T-helper 2 cell (primary cell): Measurements from ENCODE around the gene EPHB6.
A peak's percentile ranks its signal among the peaks of the same experiment; 100 is the strongest.

Source experiments
- DNase-seq, 5 experiments: peaks; one replicate each; pipeline versions ENCODE4 v3.0.0 to v3.0.0-alpha.2; 2012 to 2022
- total RNA-seq, 2 donors: gene quantifications; one replicate each; lab custom pipeline; 2026; lab: John Stamatoyannopoulos, UW

EPHB6 gene, protein sequence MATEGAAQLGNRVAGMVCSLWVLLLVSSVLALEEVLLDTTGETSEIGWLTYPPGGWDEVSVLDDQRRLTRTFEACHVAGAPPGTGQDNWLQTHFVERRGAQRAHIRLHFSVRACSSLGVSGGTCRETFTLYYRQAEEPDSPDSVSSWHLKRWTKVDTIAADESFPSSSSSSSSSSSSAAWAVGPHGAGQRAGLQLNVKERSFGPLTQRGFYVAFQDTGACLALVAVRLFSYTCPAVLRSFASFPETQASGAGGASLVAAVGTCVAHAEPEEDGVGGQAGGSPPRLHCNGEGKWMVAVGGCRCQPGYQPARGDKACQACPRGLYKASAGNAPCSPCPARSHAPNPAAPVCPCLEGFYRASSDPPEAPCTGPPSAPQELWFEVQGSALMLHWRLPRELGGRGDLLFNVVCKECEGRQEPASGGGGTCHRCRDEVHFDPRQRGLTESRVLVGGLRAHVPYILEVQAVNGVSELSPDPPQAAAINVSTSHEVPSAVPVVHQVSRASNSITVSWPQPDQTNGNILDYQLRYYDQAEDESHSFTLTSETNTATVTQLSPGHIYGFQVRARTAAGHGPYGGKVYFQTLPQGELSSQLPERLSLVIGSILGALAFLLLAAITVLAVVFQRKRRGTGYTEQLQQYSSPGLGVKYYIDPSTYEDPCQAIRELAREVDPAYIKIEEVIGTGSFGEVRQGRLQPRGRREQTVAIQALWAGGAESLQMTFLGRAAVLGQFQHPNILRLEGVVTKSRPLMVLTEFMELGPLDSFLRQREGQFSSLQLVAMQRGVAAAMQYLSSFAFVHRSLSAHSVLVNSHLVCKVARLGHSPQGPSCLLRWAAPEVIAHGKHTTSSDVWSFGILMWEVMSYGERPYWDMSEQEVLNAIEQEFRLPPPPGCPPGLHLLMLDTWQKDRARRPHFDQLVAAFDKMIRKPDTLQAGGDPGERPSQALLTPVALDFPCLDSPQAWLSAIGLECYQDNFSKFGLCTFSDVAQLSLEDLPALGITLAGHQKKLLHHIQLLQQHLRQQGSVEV
- 32.7 to 40.8 reads per million in 2 donors for total RNA-seq

DNA sequence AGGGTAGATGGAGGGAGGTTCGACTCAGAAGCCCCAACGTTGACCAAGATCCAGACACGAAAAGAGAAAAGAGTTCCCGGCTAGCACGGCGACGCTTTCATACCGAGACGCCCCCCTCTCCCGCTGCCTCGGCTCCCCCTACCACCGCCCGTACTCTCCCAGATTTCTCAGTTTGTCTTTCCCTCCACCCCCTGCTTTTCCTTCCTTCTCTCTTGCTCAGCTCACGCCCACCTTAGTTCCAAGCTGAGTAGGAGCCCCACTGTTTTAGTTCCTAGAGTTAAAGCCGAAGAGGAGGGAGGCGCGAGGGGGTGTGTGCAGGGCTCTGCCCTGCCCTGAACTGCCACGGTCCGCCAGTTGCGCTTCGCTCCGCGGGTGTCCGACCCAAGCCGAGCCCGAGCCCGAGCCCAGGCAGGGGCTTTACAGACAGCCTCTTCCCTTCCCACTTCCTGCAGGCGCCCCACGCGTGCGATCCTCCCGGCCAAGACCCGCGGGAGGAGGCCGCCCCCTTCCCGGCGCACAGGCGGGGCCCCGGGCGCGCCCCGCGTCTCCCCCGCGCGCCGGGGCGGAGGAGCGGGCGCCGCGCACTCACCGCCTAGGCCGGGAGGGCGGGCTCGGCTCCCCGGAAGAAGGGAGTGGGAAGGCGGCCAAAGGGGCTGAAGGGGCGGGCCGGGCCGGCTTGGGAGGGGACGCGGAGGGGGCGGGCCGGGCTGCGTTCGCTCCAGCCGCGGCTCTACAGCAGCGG lies at the start of gene EPHB6:
TSS of gene EPHB6 (plus strand) at position 705 of the 742 bp plus-strand sequence. CDS start 8,152 bp downstream, outside the sequence.
- DNase-seq: peak in 3 of 5 experiments; percentile 39 to 53 (median 44)

DNA sequence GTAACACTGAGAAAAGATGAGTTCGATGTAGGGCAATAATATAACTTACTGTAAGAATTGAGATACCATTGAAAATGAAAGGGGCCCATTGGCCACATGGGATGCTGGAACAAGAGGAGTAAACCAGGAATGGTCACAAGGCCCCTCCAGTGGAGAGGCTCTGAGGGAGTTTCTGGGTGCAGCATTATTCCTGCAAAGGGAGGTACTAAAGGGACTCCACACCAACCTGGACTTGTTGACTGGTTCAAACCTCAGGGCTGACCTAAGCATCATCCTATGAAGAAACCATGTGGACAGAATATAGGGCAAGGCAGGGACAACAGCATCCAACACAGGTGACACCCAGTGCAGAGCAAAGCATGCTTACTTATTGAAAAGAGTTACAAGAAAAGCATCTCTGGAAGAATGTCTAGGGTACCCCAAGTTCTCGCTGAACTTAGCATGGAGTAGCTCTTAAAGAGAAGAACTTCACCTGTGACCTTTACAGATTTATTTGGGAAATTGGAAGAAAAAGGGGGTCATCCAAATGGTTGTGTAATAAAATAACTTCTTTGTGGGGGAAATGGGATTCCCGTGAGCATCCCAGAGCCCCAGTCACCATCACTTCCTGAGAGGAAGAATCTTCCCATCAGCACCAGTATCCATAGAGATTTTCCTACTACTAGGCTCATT lies 49.4 kb upstream of the EPHB6 start:
- no peak for DNase-seq

DNA sequence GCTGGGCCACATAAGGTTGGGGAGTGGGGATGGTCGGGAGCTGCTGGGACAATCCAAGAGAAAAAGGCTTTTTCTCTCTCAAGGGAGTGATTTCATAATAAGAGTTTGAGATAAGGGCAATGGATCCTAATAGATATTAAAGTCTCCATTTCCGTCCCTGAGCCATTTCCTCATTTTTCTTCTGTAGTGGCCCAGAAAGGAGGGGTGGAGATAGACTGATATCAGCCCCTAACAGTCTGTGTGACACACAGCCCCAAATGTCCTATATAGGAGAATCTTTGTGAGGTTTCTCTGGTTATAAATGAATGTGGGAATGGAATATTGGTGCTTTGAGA lies 48.9 kb upstream of the EPHB6 start:
- DNase-seq: no peak

DNA sequence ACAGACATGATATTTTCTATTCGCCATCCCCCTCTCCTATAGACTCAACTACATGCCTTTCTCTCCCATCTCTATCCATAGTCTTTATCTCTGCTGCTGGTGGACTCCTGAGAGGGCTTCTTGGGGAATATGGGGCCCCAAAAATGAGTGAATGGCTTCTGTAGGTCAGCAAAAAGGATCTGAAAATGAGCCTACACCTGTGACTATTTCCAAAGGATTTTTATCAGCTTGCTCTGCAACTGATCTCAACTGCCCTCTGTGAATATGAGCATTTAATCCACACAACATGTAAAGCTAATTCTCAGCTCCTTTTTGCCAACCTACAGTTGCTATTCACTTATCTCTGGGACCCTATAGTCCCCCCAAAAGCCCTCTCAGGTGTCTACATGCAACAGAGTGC lies 47.9 kb upstream of the EPHB6 start:
- no peak for DNase-seq

DNA sequence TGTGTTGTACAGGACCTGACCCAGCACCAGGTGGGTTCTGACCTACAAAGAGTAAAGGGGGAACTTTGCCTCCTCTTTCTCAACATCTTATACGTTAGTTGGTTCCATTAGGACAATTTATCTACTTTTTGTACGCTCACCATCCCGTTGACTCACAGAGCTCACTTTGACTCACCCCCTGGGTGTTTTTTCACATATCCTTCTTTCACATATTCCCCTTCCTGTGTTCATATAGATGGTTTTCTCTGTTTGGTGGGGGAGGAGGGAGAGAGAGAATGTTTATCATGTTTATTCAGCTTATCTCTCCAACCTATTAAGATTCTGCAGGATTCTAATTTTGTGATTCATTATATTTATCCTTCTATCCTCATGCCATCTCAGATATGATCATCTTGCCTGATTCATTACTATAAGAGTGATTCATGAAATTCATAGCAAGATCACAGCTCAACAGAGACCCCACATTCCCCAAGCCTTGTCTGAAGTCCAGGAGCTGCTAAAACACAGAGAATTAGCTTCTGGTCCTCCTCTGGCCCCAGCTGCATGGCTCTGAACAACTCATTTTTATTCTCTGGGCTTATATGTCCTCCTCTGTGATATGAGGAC lies 46.9 kb upstream of the EPHB6 start:
- peak in 2 of 5 experiments; percentile 73 to 90 for DNase-seq

DNA sequence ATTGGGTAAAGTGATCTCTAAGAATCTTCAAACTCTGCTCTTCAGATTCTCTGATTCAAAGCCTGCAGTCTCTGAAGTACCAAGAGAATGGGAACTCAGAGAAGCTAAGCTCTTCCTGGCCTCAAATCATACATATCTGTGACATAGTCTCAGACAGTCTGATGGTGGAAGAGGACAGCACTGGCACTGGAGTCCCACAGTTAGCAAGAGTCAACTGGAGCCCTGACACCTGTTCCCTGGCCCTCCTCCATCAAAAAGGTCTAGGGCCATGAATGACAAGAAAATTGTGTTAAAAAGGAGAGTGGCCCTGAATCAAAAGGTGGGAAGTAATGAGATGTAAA lies 46.4 kb upstream of the EPHB6 start:
- DNase-seq: peak in 1 of 5 experiments; percentile 89

DNA sequence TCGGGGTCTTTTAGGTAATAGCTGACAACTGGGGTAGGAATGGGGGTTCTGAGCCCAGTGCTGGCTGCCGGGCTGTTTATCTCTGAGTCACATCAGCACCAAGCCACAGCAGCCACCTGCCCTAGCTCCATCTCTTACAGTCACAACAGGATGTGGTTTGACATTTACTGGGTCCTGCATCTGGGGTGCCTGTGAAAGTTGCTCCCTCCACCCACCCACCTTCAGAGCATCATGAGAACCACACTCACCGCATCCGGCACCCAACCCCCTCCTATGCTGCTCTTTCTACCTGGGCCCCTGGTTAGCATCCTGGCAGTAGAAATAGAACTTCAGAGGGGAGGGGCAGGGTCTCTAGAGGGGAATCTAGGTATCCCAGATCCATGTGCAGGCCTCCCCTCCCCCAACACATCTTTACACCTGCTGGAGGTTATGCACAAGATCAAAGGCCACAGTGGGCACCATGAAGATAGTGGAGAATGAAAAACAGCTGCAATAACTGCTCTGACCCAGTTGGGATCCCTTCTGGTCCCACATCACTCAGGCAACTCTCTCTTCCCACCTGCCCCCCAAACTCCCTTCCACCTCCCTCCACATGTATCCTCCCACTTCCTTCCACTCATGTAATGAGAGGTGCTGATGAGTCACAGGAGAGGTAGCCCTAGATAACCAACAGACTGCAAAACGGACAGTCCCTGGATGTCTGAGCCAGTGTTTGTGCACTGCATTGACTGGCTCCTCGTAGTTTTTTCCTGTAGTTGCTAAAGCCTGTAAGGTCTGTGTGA lies 45.9 kb upstream of the EPHB6 start:
- peak; percentile 81 to 100 (median 93) for DNase-seq

DNA sequence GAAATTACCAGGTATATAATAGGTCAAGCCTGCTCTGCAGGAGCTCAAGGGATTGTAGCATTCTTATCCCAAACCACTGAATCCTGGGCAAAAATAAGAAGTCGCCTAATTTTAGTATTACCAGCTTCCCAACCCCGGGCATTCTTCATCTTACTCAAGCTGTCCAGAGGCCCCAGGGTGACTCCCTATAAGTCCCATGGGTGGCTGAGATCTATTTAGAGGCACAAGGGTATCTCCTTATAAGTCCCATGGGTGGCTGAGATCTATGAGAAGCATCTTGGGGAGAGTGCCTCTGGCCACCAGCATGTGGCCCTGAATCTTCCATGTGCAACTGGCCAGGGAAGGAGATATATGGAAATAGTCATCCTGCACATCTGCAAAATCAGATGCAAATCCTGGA lies 45.2 kb upstream of the EPHB6 start:
- DNase-seq: no peak

DNA sequence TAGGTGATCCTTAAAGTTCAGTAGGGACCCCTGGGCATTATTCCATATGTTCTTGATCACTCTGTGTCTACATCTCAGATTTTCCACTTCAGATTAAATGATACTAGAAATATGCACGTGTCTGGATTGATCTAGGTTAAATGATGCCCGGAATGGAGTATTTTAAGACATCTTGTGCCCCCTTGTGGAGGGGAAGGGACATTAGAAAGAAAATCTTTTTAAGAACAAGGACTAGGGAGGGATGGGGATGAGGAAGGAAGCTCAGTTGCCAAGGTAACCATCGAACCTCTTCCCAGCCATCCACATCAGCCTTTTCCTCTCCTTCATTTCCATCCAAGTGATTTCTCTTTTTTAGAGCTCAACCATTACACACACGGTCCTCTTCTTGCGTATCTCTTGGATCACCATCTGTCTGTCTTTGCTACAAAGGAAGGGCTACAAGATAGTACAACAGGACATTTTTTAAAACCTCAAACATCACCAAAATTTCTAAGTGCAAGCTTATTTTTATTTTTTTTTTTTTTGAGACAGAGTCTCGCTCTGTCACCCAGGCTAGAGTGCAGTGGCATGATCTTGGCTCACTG lies 43.6 kb upstream of the EPHB6 start:
- DNase-seq: peak in 2 of 5 experiments; percentile 70 to 78

DNA sequence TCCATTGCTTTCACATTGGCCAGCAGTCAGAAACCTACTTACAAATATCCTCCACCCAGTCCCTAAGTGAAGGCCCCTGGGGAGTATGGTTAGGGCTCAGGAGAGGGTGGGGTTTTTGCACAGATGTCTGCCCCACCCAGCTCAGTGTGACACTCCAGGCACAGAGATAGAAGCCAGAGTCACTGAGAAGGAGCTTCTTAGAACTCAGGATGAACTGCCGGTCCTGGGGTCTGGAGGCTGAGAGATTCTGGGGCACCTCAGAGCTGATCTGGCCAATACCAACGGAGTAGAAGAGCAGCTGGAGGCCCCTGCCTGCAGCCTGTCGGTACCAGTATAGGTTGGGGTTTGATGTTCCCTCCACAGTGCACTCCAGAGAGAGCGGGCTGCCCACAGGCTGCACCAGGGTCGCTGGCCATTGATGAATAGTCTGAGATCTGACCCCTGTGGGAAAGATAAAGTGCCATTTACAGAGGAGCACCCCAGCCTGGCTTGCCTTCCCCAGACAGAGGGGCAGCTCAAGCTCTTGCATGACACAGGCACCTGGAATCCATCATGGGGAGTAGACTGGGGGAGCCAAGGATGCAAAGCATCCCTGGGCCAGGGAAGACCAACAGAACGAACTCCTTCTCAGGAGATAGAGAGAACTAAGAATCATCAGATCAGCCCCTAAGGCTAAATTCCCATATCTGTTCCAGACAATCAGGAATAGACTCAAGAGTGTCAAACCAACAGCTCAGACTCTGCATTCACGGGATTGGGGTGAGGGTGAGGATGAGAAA lies 42.2 kb upstream of the EPHB6 start:
- DNase-seq: no peak

DNA sequence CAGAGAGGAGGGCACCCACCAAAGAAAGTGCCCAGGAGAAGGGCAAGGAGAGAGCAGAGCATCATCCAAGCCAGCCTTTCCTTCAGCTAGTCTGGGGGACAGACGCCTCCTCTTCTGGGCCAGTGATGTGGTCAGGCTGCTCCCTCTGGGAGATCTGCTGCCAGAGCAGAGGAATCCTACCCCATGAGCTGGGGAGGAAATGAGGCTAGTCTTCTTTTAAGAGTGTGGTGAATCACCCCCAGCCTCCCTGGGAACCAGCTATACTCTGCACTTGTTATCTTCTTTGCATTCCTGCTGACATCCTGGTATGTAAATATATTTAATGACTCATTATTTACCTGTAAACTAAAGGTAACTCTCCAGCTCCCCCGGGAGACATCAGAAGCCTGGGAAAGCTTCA lies 41.6 kb upstream of the EPHB6 start:
- DNase-seq: no peak

DNA sequence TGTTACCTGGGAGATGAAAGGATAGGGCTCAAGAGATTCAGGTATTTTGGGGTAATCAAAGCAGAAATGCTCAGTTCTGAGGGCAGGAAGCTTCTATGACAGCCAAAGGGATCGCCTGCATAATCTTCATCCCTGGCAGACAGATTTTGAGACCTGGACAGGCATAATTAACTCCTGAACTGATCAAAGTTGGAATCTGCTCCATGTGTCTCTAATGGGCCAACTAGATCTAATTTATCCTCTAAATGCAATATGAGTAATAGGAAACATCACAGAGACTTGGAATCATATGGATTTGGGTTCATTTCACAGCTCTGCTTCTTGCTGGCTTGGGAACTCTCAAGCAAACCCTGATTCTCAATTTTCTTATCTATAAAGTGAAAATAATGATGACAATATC lies 41.2 kb upstream of the EPHB6 start:
- DNase-seq: no peak

DNA sequence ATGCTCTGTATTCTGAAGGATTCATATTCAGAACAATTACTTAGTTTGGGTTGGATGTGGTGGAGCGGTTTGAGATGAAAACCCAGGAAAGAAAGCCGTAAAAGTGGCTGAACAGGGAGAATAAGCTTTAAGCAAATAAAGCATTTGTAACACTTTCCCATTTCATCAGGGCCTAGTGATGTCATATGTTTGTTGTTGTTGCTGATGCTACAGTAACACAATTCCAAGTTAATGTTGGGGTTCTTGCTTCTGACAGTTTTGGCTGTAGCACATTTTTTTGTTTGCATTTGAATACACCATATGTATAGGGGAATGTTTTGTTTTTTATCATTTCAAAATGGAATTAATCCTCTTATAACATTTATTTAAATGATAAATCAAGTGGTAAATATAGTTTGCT lies 40.4 kb upstream of the EPHB6 start:
- DNase-seq: no peak

DNA sequence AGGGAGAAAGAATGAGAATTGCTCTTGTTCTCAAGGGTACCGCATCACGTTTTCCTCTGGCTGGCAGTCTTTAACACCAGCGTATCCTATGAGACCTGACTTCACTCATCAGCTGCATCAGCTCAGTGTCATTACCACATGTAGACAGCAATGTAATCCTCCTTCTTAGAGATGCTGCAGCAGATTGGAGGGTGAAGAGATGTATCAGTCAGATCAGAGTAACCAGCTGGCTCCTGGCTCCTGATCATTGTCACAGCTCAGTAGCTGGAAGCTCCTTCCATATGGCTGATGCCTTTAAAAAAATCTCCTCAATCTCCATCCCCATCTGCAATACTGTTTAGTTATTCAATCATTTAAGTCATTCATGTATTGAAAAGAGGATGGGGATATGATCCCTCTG lies 39.7 kb upstream of the EPHB6 start:
- DNase-seq: no peak

DNA sequence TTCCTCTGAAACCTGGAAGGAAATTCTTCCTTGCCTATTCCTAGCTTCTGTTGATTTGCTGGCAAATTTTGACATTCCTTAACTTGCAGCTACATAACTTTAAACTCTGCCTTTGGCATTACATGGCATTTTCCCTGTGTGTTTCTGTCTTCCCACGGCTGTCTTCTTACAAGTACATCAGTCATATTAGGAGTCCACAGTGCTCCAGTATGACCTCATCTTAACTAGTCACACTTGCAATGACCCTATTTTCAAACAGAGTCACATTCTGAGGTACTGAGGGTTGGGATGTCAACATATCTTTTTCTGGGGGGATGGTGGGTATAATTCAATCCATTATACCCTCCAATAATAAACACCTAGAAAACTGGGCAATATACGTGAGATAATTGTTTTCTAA lies 37.4 kb upstream of the EPHB6 start:
- DNase-seq: no peak

DNA sequence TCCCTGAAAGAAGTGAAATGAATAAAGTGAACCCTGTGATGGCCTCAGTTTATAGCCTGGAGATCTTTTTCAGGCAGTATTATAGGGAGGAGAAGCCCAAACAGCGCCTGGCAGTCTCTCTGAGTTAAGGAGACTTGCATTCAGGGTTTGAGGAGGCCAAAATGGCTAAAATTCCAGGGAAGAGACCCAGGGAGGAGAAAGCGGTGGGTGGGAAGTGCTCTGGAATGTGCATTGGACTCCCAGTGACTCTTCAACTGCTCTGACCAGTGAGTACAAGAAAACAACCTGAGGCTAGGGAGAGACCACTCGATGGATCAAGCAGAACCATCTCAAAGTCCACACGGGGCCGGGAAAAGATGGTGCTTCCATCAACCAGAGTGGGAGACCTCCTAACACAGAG lies 35.3 kb upstream of the EPHB6 start:
- DNase-seq: no peak

DNA sequence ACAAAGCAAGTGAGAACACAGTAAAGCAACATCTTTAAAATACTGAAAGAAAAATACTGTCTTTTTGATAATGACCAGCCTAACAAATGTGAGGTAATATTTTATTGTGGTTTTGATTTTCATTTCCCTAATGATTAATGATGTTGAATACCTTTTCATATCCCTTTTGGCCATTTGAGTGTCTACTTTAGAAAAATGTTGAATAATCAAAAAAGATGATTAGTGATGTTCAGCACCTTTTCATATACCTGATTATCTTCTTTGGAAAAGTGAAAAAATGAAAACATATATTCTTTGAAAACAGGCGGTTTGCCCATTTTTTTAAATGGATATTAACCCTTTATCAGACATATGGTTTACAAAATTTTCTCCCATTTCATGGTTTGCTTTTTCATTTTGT lies 32.2 kb upstream of the EPHB6 start:
- DNase-seq: no peak

DNA sequence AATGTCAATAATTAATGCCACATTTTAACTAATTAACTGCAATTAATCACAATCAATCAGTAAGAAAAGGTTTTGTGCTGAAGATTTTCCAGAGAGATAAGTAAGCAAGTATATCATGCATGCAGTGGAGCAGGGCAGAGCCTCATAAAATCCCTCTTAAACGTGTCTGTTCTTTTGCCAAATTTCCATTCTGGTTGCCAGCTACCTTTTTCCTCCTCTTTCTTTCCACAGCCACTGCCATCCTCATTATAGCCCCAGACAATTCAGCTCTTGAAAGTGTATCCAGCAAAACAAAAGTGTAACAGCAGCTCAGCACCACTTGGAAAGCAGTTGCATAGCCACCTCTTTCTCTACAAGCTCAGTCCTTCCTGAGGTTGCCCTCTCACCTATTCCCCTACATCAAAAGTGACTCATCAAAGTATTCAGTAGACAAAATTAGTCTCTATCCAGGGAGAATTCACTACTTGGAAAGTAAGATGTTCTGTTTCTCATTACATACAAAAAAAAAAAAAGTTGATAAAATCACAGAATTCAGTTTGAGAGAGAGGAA lies 26.9 kb upstream of the EPHB6 start:
- DNase-seq: no peak

DNA sequence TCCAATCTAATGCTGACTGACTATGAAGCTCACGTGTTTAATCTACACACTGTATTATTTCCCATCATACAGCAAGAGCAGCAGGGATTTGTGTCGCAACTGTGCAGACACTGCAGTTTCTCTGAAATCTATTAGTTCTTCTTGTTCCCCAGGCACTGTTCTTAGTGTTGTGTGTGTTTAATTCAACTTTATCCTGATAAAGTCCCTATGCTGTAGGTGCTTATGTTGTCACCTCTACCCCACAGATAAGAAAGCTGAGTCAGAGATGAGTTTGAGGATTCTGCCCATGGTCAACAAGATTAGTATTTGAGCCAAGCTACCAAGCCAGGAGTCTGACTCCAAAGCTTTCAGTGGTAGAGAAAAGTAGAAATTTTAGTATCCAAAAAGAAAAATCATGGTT lies 22.5 kb upstream of the EPHB6 start:
- DNase-seq: no peak
